Kidney epithelial cell (primary cell): ENCODE measurements around the gene CLTA. TPM values are rescaled to one million over a fixed set of nuclear protein-coding genes. Genes with fewer than 3 reads are reported as not detected.

Experiments used
- DNase-seq: peaks from one replicate; pipeline ENCODE4 v3.0.0-alpha.2; 2010; ENCODE audit warnings: low read depth
- H3K27me3 ChIP-seq: 2 replicates; pipeline ENCODE4 v1.6.0; 2011; ENCODE audit warnings: low read length; ENCODE audit not compliant: control insufficient read depth, insufficient read depth
- H3K36me3 ChIP-seq: 2 replicates; pipeline ENCODE4 v1.5.1; 2011; ENCODE audit warnings: low read length; ENCODE audit not compliant: control insufficient read depth, insufficient read depth
- H3K4me3 ChIP-seq: 2 replicates; pipeline ENCODE4 v1.5.1; 2011; ENCODE audit warnings: low read depth, mild to moderate bottlenecking, control low read depth, low read length
- total RNA-seq: library from RNA; depleted of rRNA; stranded (reverse); fragments of >200 nt; gene quantifications from 2 replicates; pipeline ENCODE4 v1.2.3, GENCODE V29; 2015
- TF ChIP-seq, protein P1 (sequence below): IDR thresholded peaks from 2 replicates; pipeline ENCODE4 v1.5.1; 2011; ENCODE audit warnings: mild to moderate bottlenecking, moderate library complexity, low read length, control low read depth, inconsistent platforms; ENCODE audit not compliant: insufficient read depth, poor library complexity, severe bottlenecking

CLTA gene
- total RNA-seq, 1 donor from 2014 or later: 576 TPM

DNA sequence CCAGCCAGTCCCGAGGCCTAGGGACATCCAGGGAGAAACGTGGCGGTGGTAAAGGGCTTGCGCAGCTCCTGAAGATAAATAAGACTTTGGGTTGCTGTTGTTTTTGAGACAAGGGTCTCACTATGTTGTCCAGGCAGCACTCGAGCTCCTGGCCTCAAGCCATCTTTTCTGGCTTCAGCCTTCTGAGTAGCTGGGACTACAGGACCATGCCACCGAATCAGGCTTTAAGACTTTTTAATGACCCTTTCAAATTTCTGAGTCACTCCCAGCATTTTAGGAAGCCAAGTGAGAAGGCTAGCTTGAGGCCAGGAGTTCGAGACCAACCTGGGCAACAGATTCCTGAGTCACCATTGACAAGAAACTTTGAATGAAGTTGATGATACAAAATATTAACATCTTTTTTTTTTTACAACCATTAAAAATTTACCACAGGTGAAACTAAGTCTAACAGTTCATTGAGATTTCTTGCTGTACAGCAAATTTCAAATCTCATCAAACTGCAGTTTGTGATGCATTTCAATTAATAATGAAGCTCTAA, 68.3 kb downstream of the CLTA start:
- H3K36me3 ChIP-seq: no peaks in the 10 kb centered on the region
- H3K4me3 ChIP-seq: peak overlapping the region; percentile 76
- H3K27me3 ChIP-seq: no peaks in the 10 kb centered on the region
- TF ChIP-seq, protein P1, sequence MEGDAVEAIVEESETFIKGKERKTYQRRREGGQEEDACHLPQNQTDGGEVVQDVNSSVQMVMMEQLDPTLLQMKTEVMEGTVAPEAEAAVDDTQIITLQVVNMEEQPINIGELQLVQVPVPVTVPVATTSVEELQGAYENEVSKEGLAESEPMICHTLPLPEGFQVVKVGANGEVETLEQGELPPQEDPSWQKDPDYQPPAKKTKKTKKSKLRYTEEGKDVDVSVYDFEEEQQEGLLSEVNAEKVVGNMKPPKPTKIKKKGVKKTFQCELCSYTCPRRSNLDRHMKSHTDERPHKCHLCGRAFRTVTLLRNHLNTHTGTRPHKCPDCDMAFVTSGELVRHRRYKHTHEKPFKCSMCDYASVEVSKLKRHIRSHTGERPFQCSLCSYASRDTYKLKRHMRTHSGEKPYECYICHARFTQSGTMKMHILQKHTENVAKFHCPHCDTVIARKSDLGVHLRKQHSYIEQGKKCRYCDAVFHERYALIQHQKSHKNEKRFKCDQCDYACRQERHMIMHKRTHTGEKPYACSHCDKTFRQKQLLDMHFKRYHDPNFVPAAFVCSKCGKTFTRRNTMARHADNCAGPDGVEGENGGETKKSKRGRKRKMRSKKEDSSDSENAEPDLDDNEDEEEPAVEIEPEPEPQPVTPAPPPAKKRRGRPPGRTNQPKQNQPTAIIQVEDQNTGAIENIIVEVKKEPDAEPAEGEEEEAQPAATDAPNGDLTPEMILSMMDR: no peak
- no peak for DNase-seq

Other genes with a start within 250 kb of the CLTA start
- gene OR2S2, start 232.8 kb upstream of the CLTA start, total RNA-seq: not detected in 2 replicates
- gene RECK, start 154.0 kb upstream of the CLTA start, total RNA-seq: 4.0 and 4.8 TPM in 2 replicates
- gene GLIPR2, start 54.2 kb upstream of the CLTA start, total RNA-seq: 38.6 and 43.1 TPM in 2 replicates
- gene CCIN, start 21.5 kb upstream of the CLTA start, total RNA-seq: not detected in 2 replicates
- 21.4 and 23.9 TPM in 2 replicates for gene GNE, start 67.5 kb downstream of the CLTA start, total RNA-seq
- 27.6 and 33.0 TPM in 2 replicates for gene RNF38, start 209.3 kb downstream of the CLTA start, total RNA-seq